Stimulated activated CD8-positive, alpha-beta memory T cell treated with anti-CD3 and anti-CD28 coated beads, Interleukin-12 subunit alpha, Interleukin-12 subunit beta, amount 100 ng/mL, for 24 hours (primary cell): ENCODE results near the gene BTBD7.
A peak's percentile ranks its signal among the peaks of the same experiment; 100 is the strongest.
"Not testable (repeated sequence)": the region's sequence is repeated elsewhere in the genome, so short reads cannot be mapped to it uniquely, and the experiment has no call there.

Source experiments
- DNase-seq: peaks from one replicate; pipeline ENCODE4 v3.0.0-alpha.2; 2020; ENCODE audit errors: extremely low read depth

The BTBD7 gene, protein sequence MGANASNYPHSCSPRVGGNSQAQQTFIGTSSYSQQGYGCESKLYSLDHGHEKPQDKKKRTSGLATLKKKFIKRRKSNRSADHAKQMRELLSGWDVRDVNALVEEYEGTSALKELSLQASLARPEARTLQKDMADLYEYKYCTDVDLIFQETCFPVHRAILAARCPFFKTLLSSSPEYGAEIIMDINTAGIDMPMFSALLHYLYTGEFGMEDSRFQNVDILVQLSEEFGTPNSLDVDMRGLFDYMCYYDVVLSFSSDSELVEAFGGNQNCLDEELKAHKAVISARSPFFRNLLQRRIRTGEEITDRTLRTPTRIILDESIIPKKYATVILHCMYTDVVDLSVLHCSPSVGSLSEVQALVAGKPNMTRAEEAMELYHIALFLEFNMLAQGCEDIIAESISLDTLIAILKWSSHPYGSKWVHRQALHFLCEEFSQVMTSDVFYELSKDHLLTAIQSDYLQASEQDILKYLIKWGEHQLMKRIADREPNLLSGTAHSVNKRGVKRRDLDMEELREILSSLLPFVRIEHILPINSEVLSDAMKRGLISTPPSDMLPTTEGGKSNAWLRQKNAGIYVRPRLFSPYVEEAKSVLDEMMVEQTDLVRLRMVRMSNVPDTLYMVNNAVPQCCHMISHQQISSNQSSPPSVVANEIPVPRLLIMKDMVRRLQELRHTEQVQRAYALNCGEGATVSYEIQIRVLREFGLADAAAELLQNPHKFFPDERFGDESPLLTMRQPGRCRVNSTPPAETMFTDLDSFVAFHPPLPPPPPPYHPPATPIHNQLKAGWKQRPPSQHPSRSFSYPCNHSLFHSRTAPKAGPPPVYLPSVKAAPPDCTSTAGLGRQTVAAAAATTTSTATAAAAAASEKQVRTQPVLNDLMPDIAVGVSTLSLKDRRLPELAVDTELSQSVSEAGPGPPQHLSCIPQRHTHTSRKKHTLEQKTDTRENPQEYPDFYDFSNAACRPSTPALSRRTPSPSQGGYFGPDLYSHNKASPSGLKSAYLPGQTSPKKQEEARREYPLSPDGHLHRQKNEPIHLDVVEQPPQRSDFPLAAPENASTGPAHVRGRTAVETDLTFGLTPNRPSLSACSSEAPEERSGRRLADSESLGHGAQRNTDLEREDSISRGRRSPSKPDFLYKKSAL

GRCh38 chr14:93332853-93333630 lies at the start of gene BTBD7:
TSS of gene BTBD7 (minus strand) at chr14:93333036. CDS start at chr14:93296051, 36,985 bp downstream.
- DNase-seq = peak; percentile 91

DNA sequence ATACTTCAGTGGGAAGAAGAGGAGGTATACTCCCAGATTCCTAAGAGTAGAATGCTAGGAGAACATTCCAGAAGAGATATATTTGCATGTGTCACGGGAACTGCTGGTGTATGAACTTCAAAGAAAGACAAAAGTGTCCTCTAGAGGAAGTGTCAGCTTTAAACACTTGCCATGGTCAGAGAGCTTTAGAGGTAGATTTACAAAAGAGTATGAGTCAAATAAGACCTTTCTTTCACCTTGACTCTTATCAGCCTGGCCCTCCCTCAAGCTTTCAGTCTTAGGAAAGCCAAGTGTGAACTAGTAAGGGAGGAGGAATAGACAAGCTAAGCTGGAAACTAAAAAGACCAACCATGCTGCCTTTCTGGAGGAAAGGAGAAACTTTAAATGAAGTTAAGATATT lies 48.8 kb upstream of the BTBD7 start:
- no peak for DNase-seq

GRCh38 chr14:93379831-93380230 lies 47.0 kb upstream of the BTBD7 start:
- DNase-seq = no peak

DNA sequence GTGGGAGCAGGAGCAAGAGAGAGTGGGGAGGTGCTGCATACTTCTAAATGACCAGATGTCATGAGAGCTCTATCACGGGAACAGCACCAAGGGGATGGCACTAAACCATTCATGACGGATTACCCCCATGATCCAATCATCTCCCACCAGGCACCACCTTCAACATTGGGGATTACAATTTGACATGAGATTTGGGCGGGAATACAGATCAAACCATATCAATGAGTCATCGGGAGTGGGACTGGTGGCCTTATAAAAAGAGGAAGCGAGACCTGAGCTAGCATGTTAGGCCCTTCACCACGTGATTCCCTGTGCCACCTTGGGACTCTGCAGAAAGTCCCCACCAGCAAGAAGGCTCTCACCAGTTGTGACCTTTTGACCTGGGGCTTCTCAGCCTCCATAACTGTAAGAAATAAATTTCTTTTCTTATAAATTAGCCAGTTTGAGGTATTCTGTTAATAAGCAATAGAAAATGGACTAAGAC lies 42.9 kb upstream of the BTBD7 start:
- DNase-seq = no peak

DNA sequence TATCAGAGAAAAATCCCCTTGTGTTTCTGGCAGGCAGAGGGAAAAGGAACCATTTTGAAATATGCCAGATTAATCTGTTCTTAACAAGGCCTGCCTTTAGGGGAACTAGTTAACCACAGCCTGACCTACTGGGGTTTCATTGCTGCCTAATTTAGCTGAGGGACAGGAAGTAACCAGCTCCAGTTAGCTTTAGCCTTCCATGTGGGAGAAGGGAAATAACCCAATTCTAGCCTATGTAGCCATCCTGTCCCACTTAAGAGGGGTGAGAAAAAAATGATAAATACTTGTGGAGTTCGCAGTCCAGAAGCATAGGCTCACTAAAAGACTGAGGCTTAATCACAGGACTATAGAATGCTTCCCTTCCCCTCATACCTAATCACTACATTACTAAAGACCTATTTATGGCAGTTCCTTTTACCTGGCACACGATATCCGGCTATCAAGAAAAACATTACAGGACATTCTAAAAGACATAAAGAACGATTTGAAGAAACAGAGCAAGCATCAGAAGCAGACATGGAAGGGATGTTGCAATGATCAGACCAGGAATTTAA lies 37.0 kb upstream of the BTBD7 start:
- DNase-seq = no peak

- no peak for DNase-seq
Measured at GRCh38 chr14:93368996-93369712, 36.3 kb upstream of the BTBD7 start.

GRCh38 chr14:93354873-93355272 lies 22.0 kb upstream of the BTBD7 start:
- DNase-seq = not testable (repeated sequence)

- no peak for DNase-seq
Measured at GRCh38 chr14:93348292-93348691, 15.5 kb upstream of the BTBD7 start.

DNA sequence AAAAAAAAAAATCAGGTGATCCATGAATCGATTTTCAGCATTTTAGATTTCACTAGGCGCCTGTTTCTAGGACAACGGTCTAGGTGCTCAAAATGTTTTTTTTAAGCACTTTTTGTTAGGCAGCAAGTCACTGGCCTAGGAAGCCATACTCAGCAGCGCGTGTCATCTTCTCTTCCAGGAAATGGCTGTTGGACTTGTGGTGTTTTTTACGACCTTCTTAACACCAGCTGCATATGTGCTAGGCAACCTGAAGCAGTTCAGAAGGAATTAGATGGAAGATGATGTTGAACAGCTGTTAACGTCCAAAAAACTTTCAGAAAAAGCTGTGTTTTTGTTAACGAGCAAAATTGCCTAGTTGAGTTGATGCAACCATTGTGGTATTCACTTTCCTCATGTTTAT lies 15.0 kb upstream of the BTBD7 start:
- DNase-seq = no peak

- no peak for DNase-seq
Measured at GRCh38 chr14:93346926-93347721, 14.3 kb upstream of the BTBD7 start, which contains the start of gene COX8C. TSS of gene COX8C (plus strand) at chr14:93347182. CDS start at chr14:93347269, 87 bp downstream.

DNA sequence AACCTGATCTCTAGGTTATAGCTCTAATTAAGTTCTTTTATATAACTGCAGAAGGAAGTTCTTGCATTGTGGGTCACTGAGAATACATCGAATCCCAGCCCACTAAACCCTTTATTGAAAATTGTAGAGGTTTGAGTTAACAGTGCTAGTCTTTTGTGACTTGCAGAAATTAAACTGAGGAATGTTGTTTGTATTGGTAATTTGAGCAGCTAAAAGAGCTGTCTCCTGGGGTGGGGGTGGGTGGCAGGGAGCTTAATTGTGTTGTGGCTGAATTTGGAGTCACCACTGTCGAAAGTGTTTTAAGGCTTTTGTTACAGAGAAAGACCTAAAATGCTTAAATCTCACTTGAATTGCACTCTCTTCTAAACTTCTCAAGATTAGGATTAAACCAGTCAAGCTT lies 11.0 kb upstream of the BTBD7 start:
- DNase-seq = no peak

DNA sequence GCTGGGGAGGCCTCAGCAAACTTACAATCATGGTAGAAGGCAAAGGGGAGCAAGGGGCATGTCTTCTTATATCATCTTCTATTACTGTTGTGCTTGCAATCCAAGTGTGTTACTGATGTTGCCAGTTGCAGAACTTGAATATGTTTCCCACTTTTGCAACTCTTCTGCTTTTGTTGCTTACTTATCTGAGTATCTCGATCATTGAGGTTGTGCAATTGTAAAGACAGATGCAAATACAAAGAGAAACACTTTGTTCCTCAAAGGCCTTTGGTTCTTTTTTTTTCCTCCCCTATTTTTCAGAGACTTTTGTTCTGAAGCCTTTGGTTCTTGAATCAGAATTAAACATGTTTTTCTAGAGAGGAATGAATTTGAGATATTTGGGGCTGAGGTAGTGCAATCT lies 10.4 kb upstream of the BTBD7 start:
- DNase-seq = no peak

DNA sequence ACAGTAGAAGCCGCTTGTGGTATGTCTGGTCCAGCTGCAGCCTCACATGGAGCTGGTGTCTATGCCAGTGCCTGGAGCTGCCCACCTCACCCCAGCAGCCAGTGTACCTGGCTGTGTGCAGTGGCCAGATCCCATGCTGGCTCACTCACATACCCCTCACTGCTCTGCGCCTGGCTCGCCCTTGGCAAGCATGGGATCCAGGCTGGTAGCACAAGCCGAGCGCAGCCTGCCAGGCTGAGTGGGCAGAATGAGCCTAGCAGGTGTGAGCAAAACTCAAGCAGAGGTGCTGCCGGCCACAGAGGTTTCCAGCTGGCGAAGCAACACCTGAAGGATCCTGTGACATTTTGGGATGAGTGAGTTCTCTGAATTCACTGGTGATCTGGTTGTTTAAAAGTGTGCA lies 5.0 kb upstream of the BTBD7 start:
- DNase-seq = no peak

GRCh38 chr14:93337143-93337753 lies 4.4 kb upstream of the BTBD7 start:
- no peak for DNase-seq

- DNase-seq = no peak
Measured at GRCh38 chr14:93333631-93334103, 831 bp upstream of the BTBD7 start.

- peak; percentile 11 for DNase-seq
Measured at GRCh38 chr14:93332397-93332852, 411 bp downstream of the BTBD7 start.

DNA sequence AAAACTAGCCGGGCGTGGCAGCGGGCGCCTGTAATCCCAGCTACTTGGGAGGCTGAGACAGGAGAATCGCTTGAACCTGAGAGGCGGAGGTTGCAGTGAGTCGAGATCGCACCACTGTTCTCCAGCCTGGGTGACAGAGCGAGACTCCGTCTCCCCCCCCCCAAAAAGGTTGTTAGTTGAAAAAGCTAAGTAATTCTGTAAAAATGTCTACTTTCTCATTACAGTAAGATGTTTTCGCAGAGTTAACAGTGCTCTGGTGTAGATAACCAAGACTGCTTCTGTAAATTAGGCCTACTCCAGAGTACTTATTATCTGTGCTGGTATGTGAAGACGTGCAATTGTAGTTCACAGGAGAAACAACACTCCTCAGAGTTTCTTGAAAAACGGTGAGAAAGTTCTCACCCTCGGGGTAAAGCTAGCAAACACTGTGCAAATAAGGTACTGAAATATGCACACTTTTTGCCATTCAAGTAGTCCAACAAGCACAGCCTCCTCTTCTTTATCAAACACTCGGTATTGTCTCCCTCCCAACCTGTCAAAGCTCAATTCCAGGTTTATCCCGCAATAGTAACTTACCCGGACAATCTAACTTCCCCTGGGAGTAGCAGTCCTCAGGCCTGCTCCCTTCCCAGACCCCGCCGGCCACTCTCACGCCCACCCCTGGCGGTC lies 974 bp downstream of the BTBD7 start:
- no peak for DNase-seq
